ENCODE results near the gene ATP6V1C2.

DNA sequence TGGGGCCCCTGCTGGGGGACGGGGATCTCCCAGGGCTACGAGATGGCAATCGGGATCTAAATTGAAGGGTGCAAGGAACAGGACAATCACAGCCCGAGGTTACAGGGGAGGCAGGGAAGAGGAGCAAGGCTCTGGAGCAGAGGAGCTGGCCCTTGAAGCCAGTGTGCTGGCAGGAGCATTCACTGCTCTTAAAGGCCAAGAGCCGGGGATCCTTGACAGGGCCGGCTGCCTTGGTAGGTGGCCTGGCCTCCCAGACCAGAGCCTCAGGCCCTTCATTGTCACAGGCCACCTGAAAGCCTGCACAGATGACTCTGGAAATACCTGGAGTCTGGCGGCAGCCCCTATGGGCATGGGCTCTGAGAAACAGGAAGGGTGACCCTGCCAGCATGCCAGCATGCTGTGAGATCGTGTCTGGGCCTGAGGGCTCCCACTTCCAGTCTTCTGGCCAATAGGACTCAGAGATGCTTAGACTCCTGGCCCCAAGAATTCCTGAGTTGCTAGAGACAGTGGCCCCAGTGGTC is 52.5 kb downstream of the ATP6V1C2 start:
- TF ChIP-seq, protein P1, sequence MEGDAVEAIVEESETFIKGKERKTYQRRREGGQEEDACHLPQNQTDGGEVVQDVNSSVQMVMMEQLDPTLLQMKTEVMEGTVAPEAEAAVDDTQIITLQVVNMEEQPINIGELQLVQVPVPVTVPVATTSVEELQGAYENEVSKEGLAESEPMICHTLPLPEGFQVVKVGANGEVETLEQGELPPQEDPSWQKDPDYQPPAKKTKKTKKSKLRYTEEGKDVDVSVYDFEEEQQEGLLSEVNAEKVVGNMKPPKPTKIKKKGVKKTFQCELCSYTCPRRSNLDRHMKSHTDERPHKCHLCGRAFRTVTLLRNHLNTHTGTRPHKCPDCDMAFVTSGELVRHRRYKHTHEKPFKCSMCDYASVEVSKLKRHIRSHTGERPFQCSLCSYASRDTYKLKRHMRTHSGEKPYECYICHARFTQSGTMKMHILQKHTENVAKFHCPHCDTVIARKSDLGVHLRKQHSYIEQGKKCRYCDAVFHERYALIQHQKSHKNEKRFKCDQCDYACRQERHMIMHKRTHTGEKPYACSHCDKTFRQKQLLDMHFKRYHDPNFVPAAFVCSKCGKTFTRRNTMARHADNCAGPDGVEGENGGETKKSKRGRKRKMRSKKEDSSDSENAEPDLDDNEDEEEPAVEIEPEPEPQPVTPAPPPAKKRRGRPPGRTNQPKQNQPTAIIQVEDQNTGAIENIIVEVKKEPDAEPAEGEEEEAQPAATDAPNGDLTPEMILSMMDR (IDR thresholded peaks at IDR 0.05): no peak
- TF ChIP-seq POLR2A (IDR thresholded peaks at IDR 0.05): no peak
